Mesothelial cell of epicardium (in vitro differentiated cells): ENCODE data around the gene VPS52. TPM values are rescaled to one million over a fixed set of nuclear protein-coding genes. Genes with fewer than 3 reads are reported as not detected.

Experiments used
- DNase-seq, 2 experiments: peaks; one replicate each; pipeline ENCODE4 v3.0.0; 2021; ENCODE audit warnings: low spot score in 2 of 2; ENCODE audit not compliant: unreplicated experiment in 2 of 2
- H3K27ac Mint-ChIP-seq: 2 replicates; pipeline ENCODE4 v1.8.0; 2021; ENCODE audit warnings: mixed read lengths
- H3K27me3 Mint-ChIP-seq: 2 replicates; pipeline ENCODE4 v1.8.0; 2021; ENCODE audit warnings: low read depth, mixed read lengths
- H3K36me3 Mint-ChIP-seq: 2 replicates; pipeline ENCODE4 v1.8.0; 2021; ENCODE audit warnings: mixed read lengths
- H3K4me1 Mint-ChIP-seq: 2 replicates; pipeline ENCODE4 v1.8.0; 2021; ENCODE audit warnings: mixed read lengths
- H3K4me3 Mint-ChIP-seq: 2 replicates; pipeline ENCODE4 v1.8.0; 2021; ENCODE audit warnings: mild to moderate bottlenecking, moderate library complexity, mixed read lengths
- H3K9me3 Mint-ChIP-seq: 2 replicates; pipeline ENCODE4 v1.8.0; 2021; ENCODE audit warnings: mixed read lengths
- total RNA-seq: library from RNA; stranded (reverse); gene quantifications from 3 replicates; pipeline ENCODE4 v1.2.1, GENCODE V29; 2021
- TF ChIP-seq, protein P1 (sequence below): fragments of 200-600 bp; sonication (generic); IDR thresholded peaks from one replicate; pipeline ENCODE4 v1.5.0; 2021; ENCODE audit warnings: antibody characterized with exemption; ENCODE audit not compliant: unreplicated experiment

Gene VPS52
- total RNA-seq, 1 donor from 2014 or later, result 69.8 TPM

DNA sequence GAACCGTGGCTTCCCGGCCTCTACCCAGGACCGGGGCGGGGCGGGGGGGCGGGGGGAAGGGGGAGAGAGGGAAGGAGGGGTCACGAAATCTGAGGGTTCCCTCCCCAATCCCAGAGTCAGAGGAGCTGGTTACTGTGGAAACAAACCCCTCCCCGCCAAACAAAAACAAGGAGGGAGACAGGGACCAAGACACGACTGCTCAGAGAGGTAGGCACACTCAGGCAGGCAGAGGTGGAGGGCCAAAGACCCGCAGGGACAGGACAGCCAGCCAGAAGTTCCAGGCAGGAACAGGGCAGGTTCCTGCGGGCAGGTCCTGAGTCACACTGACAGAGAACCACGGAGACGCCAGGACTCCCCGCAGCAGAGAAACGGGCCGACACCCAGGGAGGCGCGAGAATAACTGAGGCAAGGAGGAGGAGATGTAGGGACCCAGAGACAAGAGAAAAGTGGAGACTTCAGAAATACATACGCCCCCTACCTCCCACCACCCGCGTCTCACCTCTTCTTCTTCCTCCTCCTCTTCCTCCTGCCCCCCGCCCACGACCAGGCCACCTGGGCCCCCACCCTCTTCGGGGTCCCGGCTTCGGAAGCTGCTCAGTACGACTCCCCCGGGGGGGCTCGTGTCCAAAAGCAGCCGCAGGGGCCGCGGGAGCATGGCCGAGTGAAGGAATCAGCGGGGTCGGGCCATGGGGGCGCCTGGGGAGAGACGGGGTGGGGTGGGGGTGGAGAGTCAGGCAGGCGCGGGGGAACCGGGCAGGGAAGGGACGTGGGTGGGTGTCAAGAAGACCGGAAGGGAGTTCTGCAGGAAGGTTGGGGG is 26.5 kb upstream of the VPS52 start:
- H3K9me3 Mint-ChIP-seq, result no peaks in the 10 kb centered on the region

DNA sequence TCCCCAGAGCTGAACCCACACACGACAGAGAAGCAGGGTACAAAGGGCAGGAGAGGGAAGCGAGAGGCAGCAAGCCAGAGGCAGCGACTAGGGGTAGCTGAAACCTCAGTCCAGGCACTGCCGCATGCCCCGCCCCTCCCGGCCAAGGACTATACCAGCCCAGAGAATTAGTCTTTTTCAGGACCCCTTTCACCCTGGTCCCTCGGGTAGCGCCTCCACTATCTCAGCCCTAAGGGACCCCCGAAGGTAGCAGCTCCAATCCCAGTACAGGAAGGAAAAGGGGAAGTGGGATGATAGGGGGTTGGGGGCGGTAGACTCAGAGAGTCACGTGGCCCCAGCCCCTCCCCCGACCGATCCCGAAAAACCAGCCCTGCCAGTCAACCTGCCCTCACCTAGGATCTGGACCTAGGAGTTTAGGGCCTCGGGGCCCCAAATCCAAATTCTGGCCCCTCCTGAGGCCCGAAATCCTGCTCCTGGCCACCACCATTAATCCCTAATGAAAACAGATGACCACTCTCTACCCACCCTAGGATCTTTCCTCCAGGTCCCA is 25.8 kb upstream of the VPS52 start:
- Mint-ChIP-seq H3K36me3 (no peaks in the 10 kb centered on the region), H3K27me3 (no peaks in the 10 kb centered on the region), H3K4me1 (peaks cover 22% of the 10 kb centered on the region), H3K4me3 (peak overlapping the region; percentile 99), H3K9me3 (no peaks in the 10 kb centered on the region), H3K27ac (peak overlapping the region; percentile 97)
- TF ChIP-seq, protein P1, sequence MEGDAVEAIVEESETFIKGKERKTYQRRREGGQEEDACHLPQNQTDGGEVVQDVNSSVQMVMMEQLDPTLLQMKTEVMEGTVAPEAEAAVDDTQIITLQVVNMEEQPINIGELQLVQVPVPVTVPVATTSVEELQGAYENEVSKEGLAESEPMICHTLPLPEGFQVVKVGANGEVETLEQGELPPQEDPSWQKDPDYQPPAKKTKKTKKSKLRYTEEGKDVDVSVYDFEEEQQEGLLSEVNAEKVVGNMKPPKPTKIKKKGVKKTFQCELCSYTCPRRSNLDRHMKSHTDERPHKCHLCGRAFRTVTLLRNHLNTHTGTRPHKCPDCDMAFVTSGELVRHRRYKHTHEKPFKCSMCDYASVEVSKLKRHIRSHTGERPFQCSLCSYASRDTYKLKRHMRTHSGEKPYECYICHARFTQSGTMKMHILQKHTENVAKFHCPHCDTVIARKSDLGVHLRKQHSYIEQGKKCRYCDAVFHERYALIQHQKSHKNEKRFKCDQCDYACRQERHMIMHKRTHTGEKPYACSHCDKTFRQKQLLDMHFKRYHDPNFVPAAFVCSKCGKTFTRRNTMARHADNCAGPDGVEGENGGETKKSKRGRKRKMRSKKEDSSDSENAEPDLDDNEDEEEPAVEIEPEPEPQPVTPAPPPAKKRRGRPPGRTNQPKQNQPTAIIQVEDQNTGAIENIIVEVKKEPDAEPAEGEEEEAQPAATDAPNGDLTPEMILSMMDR, result no peak
- DNase-seq, result peak in 1 of 2 experiments; percentile 61

More for the DNA sequence above, 26.5 kb upstream of the VPS52 start:
- Mint-ChIP-seq H3K36me3 (no peaks in the 10 kb centered on the region), H3K27ac (peak overlapping the region; percentile 97), H3K4me3 (peak overlapping the region; percentile 99), H3K4me1 (peaks cover 22% of the 10 kb centered on the region), H3K27me3 (no peaks in the 10 kb centered on the region)
- peak in 1 of 2 experiments; percentile 59 for DNase-seq
- TF ChIP-seq, protein P1, result no peak

DNA sequence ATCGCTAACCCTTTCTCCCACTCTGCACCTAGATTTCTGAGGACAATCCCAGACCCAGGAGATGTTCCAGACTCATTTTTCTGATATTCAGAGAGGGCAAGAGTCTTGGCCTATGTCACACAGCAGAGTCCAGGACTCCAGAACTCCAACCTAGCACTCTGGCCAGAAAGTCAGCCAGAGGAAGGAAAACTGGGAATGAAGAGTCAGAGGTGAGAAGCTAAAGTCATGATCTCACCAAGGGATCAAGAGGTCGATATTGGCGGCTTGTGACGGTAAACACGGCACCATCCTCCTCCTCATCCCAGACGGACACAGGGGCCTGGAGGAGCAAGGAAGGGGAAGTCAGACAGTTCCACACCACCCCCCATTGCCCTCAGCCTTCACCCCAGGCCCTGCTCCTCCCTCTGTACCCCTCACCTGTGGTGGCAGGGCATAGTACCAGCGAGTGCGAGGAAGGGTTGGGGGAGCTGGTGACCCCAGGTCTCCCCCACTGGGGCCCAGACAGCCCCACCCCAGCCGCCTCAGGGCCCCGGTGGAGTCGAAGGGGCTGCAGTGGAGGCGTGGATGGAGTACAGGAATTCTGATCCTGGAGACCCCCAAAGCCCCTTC is 25.2 kb upstream of the VPS52 start:
- H3K4me1 Mint-ChIP-seq, result peaks cover 22% of the 10 kb centered on the region
- peak overlapping the region; percentile 99 for H3K4me3 Mint-ChIP-seq
- DNase-seq, result no peak
- no peaks in the 10 kb centered on the region for H3K36me3 Mint-ChIP-seq
- peak overlapping the region; percentile 97 for H3K27ac Mint-ChIP-seq
- H3K27me3 Mint-ChIP-seq, result no peaks in the 10 kb centered on the region
- no peaks in the 10 kb centered on the region for H3K9me3 Mint-ChIP-seq
- TF ChIP-seq, protein P1, result no peak

DNA sequence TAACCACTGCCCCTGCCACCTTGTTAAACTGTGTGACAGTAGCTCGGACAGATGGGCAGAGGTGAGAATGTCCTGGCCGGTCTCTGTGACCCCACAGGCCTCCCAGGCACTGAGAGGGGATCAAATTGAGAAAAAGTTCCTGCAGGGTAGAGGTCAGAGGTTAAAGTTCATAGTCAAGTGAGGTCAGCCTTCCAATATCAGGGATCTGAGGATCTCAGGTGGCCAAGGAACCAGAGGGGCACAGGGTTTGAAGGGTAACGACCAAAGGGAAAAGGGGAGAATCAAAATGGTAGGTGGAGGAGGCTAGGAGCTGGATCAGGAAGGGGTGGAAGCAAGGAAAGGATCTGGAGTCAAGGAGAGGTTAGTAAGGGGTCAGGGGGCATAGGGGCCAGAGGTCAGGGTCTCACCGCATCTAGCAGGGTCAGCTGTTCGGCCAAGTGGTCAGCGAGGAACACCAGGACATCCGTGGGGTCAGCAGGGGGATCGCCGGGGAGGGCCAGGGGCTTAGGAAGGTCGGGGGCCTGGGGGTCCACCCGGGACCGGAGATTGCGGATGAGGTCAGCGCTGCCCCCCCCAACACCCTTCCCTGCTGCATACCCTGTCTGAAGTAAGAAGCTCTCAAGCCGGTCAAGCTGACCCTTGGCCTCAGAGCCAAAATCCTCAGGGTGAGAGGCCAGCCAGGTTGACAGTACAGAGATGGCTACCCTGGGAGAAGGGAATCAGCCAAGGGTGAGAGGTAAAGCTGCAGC is 24.1 kb upstream of the VPS52 start:
- Mint-ChIP-seq H3K4me3 (peak overlapping the region; percentile 99), H3K9me3 (no peaks in the 10 kb centered on the region), H3K27me3 (no peaks in the 10 kb centered on the region), H3K27ac (no peak overlapping the region), H3K4me1 (peaks cover 25% of the 10 kb centered on the region), H3K36me3 (no peaks in the 10 kb centered on the region)
- DNase-seq, result no peak
- TF ChIP-seq, protein P1, result no peak

DNA sequence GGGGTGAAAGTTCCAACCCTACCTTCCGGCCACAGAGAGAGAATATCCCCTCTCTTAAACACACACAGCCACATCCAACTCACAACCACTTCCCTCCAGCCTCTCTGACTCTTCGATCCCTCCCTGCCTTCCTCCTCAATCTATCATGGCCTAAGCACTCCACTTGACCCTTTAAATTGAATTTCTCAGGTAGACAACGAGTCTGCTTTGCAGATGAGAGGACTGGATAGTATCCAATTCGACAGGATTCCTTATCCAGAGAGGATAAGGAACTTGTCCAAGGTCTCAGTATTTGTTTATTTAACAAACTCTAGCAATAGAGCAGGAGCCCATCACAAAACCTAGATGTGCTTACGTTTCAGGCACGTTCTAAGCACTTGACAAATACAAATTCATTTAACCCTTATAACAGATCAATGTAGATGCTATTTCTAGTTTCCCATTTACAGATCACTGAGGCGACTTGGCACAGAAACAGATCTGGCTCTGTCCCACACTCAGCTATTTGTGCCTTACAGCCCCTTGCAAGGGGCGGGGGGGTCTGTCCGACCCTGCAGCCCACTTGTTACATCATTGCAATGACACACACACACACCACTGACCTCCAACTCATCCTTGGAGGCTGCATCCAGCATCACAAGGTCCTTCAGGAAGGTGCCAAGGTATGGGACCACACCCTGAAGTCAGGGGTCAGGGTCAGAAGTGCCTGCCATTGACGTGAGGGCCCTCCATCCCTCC is 22.6 kb upstream of the VPS52 start:
- Mint-ChIP-seq H3K36me3 (no peaks in the 10 kb centered on the region), H3K9me3 (no peaks in the 10 kb centered on the region), H3K27ac (peak overlapping the region; percentile 37), H3K4me1 (peaks cover 28% of the 10 kb centered on the region), H3K27me3 (no peaks in the 10 kb centered on the region), H3K4me3 (no peak overlapping the region)
- no peak for DNase-seq
- TF ChIP-seq, protein P1, result no peak
